WTC11 (cell line): ENCODE measurements around the gene IPPK.

ENCODE experiments used
- CBFB ChIP-seq: sonication (generic); formaldehyde crosslinking; IDR thresholded peaks from 2 replicates; pipeline ENCODE4 v1.8.1; 2022; ENCODE audit warnings: mild to moderate bottlenecking, low read depth, missing genetic modification reagents
- CTCF ChIP-seq: fragments of 200-600 bp; IDR thresholded peaks from 2 replicates; pipeline ENCODE4 v1.8.0; 2022; ENCODE audit warnings: antibody characterized with exemption
- ETV6 ChIP-seq: sonication (generic); formaldehyde crosslinking; IDR thresholded peaks from 2 replicates; pipeline ENCODE4 v1.8.1; 2022; ENCODE audit warnings: mild to moderate bottlenecking, missing genetic modification reagents
- HMGXB4 ChIP-seq: sonication (generic); formaldehyde crosslinking; IDR thresholded peaks from 2 replicates; pipeline ENCODE4 v1.8.1; 2023; ENCODE audit warnings: mild to moderate bottlenecking, moderate library complexity, missing genetic modification reagents
- SP1 ChIP-seq: sonication (generic); formaldehyde crosslinking; conservative IDR thresholded peaks from 2 replicates; pipeline ENCODE4 v1.8.1; 2022; ENCODE audit warnings: missing genetic modification reagents

DNA sequence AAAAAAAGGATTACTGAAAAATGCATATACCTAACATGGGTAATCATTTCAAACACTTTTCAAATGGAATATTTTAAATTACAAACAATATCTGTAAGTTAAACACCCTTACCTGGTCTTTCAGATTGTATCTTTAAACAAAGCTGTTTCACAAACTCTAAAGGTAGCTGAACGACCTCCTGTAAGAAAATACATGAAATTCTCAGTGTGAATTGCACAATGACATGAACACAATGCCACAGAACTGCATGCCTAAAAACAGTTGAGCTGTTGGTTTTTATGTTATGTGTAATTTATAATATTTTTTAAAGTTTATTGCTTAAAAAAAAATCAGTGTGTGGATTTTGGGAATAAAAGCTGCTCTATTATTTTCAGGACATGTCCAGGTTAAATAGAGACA, 17.5 kb downstream of the IPPK start:
- TF ChIP-seq ETV6 (CRISPR knock-in tag): no peak
- TF ChIP-seq CTCF: no peak
- TF ChIP-seq HMGXB4 (CRISPR knock-in tag): no peak
- TF ChIP-seq CBFB (CRISPR knock-in tag): no peak
- no peak for TF ChIP-seq SP1 (CRISPR knock-in tag)
